HG03175 (cell line): ENCODE data around the gene TTLL9.

Source experiments
- ATAC-seq: cut with Tn5 transposase; IDR thresholded peaks from one replicate; pipeline ENCODE4 v1.9.1; 2021; ENCODE audit warnings: mild to moderate bottlenecking, moderate library complexity; ENCODE audit not compliant: unreplicated experiment

The TTLL9 gene

DNA sequence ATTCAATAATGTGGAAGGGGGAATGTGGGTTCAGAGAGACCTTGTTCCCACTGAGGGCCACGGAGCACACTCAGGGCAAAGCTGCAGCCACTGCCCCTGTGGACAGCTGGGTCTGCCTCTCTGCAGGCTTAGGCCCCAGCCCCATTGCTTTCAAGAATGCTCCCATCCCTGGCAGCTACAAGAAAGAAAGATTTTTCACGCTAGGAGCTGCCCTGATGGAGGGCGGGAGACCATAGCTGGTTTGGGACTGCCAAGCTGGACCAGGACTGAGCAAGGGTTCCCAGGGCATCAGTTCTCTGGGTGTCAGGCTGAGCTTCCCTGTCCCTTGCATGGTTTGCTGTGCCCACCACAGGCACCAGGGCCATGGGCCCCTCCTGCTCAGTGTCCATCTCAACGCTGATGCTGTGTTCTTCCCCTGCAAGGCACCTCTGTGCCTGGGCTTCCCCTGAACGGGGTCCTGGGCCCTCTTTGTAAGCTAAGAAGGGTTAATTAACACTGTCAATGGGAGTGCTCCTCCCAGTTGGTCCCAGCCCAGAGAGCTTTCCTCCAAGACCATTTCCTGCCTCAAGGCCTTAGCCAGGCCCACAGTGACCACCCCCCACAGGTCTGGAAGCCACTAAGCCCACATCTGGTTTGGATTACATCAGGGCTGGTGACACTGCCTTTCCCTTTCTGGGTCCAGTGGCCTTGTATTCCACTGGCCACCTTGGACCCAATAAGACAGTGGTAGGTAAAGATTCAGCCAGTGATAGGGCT, 33.4 kb upstream of the TTLL9 start:
- ATAC-seq: no peak

DNA sequence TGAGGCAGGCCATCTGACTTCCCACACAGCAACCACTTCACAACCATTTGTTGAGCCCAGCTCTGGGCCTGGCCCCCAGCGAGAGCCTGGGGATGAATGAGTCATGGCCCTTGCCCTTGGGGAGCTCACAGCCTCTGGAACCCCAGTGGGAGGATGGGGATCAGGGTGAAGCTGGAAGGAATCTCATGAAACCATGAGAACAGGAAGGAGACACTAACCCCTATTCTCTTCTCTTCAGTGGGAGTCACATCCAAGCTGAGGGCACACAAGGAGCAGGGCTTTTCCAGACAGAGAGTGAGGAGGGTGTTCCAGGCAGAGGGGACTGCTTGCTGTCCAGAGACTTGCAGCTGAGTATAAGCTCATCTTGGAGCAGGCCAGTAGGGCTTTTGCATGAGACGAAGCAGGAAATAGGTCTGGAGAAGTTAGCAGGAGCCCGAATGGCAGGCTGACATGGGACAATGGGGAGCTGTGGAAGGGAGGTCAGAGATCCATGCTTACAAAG, 32.5 kb upstream of the TTLL9 start:
- no peak for ATAC-seq

DNA sequence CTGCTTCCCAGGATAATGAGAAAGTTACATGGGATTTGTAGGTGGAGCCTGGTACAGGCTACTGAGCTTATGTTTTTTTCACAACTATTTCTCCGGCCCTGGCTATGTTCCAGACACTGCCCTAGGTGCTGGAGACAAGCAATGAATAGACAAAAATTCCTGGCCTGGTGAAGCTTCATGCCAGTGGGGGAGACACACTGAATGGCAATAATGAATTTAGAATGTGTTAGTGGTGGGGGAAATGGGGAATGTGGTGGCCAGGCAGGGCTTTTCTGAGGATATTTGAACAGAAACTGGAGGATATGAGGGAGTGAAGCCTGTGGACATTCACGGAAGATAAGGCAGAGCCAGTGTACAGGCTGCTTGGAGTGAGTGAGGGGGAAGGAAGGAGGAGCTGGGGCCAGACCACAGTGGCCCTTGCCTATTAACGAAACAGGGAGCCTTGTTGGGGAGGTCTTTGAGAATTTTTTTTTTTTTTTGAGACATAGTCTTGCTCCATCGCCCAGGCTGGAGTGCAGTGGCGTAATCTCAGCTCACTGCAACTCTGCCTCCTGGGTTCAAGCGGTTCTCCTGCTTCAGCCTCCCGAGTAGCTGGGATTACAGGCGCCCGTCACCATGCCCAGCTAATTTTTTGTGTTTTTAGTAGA, 31.7 kb upstream of the TTLL9 start:
- ATAC-seq: no peak

DNA sequence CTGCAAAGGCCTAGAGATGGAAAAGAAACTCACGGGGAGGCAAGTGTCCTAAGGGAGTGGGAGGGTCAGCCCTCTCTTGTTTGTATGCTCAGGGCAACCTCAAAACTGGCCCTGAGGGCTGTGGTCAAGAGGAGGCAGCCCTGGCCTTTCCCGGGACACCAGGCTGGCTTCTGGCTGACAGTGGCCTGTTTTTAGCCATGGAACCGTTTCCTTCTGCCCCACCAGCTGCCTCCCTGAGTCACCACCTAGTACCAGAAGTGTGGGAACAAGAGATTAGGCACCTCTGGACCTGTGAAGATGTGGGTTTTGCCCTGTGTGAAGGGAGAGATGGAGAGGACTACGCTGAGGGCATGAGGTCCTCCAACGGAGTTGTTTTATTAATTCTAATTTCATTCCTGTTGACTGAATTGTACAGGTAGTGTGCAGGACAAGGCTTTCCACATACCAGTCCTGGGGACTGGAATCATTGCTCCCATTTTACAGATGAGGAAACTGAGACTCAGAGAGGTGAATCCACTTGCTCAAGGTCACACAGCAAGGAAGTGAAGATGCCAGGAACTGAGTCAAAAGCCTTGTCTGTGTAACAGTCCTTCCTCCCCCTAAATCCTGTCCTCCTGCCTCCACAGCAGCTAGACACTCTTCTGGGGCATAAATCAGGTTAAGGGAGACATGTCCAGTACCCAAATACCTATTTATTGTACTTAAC, 30.5 kb upstream of the TTLL9 start:
- no peak for ATAC-seq

DNA sequence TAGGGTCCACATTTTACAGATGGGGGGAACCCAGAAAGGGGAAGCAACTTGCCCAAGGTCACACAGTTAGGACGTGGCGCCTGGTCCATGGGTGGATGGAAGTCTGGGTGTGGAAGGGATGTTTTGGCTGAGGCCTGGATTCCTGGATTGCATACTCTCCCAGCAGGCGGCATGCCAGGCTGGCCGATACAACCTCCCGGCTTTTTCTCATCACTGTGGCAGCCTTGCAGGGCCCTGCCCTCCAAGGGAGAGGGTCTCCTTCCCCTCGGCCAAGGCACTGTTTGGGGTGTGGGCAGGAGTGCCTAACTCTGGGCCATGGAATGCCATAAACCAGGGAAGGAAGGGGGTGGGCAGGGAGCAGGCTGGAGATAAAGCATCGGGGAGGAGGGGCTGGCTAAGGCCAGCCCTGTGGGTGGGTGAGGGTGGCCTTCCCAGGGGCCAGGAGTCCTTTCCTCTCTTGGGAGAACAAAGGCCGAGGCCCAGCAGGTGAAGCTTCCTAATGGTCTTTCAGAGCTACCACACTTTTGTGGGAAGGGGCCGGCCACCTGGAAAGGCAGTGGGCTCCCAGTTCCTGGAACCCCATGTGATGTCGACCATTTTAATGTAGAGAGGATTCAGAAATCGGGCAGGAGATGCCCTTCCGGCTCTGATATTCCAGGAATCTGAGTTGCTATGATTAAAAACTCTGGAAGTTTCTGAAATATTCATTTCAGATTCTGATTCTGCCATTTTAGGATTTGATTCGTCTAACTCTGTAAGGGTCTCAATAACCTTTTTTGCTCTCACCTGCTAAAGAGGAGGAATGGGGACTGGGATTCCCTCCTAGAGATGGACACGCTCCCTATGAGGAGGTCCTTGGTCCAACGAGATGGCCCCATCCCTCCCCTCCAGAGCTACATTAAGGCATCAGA, 29.3 kb upstream of the TTLL9 start:
- no peak for ATAC-seq

DNA sequence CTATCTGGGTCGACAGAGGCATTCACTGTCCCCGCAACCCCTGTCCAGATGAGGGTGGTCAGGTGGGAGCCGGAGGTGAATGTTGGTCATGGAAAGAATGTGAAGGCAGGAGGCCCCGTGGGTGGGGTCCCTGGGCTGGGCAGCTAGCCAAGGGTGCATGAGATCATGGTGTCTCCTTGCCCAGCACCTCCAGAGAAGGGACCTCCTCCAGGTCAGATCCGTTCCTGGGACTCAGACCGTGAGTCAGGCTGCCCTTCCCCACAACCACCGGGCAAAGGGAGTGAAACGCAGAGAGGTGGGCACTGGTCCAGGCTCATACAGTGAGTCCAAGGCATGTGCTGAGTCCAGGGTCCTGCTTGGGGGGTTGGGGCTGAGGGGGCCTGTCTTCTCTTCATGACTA, 28.5 kb upstream of the TTLL9 start:
- no peak for ATAC-seq

DNA sequence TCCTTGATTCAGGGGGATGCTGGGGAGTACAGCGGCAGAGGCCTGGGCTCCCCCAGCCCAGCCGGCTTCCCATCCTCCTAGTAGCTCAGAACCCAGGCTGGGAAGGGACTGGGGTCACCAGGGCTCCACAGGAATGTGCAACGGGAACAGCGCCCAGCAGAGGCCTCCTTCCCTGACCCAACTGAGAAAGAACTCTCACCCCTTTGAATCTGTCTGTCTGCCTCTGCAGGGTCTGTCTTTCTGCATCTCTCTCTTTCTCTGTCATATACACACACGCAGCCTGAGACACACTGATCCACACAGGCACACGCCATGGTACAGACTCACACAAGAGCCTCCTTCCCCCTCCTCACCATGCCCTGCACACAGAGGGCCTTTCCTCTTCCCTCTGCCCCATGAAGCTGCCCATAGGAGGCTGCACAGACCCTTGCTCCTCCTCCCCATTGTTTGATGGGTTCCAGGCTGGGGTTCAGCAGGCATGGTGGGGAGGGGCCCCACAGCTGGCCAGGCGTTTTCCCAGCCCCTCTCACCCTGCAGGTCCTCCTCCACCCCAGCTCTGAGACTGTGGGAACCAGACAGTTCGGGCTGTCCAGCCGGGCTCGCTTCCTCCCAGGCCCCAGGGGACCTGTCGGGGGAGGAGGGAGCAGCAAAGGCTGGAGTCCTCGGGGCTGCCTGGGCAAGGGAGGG, 27.8 kb upstream of the TTLL9 start:
- ATAC-seq: no peak

DNA sequence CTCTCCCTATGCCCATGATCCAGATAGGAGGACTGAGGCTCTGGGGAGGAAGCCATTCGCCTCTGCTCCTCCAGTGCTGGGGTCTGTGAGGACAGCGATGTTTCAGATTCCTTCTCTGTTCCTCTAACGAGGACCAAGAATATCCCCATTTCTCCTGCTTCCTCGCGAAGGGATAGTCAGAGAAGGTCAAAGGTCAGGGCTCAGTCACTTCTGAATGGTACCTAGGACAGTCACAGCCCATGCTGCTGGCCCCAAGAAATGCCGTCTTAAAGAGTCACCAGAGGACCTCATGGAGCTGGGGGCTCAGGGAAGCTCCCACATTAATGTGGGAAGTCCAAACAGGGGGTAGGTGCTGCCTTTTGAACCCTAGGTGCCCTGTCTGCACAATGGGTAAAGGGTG, 27.1 kb upstream of the TTLL9 start:
- no peak for ATAC-seq

DNA sequence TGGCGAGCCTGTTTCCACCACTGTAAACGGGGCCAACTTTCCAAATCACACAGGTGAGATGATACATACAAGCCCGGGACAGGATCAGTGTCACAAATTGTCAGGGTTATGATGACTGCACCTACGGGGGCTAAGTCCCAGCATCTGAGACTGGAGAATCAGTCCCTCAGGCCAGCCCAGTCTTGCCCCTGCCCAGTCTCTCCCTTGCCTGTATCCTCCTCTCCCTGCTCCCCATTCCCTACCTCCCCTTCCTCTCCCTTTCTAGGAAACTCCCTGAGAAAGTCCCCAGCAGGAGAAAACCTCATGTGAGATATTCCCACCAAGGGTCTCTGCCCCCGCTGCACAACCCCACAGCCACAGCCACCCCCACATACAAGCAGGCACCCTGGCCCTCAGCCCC, 26.6 kb upstream of the TTLL9 start:
- ATAC-seq: no peak

DNA sequence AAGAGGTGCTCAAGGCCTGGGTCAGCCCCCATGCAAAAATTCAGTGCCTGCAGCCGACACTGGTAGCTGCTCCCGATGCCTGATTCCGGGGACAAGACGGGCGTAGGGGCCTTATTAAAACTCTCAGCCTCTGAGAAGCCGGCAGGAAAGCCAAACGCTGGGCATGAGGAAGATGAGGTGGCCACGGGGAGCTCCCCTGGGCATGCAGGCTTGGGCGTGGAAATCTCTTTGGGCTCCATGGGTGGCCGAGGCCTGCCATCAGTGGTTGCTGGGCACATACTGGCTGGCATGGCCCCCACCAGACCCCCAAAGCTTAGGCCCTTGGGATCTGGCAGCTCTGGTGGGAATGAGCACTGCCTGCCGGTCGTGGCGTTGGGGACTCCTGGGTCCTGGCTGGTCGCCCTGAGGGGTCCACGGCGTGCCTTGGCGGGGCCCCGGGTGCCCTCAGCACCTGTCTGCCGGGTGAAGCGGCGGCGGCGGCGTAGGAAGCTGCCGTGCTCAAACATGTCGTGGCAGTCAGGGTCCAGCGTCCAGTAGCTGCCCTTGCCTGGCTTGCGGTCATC, 25.6 kb upstream of the TTLL9 start:
- ATAC-seq: no peak

DNA sequence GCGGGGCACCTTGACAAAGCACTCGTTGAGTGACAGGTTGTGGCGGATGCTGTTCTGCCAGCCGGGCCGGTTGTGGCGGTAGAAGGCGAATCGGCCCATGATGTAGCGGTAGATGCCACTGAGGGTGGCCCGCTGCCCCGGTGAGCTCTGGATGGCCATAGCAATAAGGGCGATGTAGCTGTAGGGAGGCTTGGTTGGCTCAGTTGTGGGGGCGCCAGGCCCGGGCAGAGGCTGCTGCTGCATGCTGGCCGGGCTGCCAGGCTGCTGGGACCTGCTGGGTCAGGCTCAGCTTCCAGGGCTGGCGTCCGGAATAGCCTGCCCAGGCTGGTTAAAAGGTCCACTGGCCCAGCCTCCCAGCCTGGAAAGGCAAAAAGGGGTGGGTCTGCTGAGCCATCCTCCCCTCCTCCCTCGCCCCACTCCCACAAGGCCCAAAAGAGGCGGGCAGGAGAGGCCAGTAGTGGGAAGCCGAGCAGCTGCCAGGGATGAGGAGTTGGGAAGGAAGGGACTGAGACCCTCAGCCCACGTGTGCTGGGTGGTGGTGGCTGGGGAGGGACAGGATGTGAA, 25.1 kb upstream of the TTLL9 start, which contains the start of gene FOXS1:
TSS of gene FOXS1 (minus strand) at position 305 of the 564 bp plus-strand sequence. CDS start at position 243, 62 bp downstream.
- ATAC-seq: no peak

DNA sequence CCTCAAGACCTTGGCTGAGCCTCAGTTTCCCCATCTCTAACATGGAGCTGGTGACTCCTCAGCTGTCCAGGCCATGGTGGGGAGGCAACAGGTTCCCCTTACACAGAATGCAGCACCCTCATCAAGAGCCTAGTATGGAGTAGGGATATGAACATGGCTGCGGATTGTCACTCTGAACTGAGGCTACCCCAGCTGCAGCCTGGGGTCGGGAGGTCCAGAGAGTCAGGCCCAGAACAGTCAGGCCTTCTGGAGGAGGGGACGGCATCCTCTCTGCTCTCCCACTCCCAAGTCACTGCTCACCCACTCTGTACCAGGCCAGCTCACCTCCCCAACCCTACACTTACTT, 23.7 kb upstream of the TTLL9 start:
- no peak for ATAC-seq

DNA sequence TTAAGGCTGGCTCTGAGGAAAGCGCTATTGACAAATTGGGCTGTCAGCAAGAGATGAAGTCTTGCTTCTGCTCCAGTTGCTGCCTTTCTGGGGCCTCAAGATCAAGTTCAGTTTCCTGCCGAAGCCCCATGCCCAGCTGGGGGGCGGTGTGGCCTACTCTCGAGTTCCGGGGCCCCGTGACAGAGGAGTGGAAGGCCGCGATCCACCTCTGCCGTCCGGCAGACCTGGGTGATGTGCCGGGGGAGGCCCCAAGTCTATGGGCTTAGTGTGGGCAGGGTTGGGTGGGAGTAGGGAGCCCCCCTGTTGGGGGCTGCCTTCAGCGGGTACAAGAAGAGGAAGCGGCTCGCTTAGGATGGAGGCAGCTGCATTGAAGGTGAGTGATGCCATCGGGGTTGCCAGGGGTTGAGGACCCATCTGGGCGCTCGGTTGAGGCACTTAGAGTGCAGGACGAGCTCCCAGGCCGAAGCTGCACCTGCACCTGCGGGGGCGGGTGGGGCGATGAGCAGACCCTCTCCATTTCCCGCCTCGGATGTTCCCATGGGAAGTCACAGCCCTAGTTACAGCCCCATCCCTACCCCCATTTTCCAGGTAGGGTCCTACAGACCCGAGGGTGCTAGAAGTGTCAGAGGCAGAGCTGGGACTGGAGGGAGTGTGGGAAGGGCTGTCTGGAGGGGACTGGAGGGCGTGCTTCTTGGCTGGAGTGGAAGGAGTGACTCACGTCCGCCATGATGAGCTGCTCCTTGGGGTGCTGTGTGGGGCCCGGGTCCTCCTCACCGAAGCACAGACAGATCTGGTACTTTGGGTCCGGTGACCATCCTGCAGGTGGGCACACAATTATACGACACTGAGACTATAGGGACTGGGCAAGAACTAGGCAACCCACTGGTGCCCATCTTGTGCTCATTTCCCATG, 22.1 kb upstream of the TTLL9 start:
- ATAC-seq: no peak

DNA sequence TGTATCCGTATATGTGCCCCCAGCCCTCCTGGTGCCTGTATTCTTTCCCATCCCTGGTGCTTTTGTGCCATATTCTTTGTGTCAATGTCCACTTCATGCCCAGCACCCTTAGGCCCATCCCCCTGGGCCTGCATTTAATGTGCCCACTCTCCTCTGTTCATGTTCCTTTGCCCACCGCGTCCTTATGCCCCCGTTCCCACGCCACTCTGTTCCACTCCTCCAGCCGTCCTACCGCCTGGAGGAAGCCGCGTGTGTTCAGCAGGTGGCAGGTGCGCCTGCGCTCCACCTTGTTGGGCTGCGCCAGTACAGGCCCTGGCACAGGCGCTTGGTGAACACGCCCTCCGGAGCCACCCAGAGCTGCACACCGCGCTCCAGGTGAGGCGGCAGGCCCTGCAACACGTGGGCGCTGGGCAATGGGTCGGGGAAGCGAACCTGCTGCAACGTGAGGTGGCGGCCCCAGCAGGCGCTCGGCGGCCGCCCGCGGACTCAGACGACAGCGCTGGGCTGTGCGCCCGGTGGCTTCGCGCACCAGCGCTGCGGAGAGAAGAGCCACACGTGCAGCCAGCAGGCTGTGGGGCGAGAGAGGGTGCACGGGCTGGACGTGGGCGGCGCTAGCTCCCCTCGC, 21.0 kb upstream of the TTLL9 start:
- no peak for ATAC-seq

DNA sequence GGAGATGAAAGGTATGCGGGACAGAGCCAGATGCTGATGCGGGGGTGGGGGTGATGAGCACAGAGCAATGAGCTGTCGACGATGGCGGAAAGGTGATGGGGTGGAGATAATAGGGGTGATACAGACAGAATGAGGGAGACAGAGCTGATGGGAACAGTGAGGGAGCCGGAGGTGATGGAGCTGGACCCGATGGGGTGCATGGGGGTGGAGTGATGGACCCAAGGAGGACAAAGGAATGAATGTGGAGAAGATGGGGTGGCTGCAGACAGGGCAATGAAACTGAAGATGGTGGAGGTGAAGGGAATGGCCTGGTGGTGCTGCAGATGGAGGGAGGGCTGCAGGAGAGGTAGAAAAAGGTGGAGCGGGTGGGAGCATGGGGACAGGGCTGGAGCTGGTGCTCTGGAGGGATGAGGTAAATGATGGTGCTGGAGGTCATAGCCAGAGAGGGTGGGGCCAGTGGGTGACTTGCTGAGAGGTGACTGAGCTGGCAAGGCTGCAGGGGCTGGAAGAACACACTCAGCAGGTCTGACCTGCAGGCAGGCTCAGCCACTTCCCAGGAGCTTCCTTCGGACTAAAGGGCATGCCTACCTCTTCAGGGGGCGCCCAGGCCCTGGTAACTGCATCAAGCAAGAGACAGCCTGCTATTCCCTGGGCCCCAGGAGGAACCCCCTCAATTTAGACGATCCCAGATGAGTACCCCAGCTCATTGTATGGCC, 19.0 kb upstream of the TTLL9 start:
- ATAC-seq: no peak

DNA sequence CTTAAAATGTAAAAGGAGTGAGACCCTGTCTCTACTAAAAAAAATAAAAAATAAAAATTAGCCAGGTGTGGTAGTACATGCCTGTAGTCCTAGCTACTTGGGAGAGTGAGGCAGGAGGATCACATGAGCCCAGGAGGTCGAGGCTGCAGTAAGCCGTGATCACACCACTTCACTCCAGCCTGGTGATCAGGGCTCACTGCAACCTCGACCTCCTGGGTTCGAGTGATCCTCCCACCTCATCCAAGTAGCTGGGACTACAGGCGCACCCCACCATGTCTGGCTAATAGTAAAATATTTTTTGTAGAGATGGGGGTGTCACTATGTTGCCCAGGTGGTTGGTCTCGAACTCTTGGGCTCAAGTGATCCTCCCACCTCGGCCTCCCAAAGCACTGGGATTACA, 17.0 kb upstream of the TTLL9 start:
- ATAC-seq: no peak

DNA sequence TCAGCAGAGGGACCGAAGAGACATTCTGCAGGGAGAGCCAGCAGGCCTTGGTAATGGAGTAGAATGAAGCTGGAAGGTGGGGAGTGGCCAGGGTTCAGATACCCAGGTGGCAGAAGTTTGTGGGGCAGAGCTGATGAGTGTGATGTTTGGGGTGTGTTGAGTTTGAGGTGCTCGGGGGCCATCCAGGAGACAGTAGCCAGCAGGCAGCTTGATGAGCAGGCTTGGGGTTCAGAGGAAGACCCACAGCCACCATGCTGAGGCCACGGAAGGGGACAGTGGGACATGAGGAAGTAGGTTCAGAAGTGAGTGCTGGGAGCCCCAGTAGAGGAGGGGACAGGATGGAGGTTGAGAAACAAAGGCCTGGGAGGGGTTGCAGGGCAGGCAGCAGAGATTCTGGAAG, 13.9 kb upstream of the TTLL9 start:
- no peak for ATAC-seq
